WTC11 (cell line): ENCODE measurements around the gene PLEKHN1. TPM values are rescaled to one million over a fixed set of nuclear protein-coding genes. Genes with fewer than 3 reads are reported as not detected.
A peak's percentile ranks its signal among the peaks of the same experiment; 100 is the strongest.

Experiments used
- ATAC-seq: fragments of 200-7000 bp; cut with Tn5 transposase; 2 replicates; pipeline ENCODE4 v1.10.0; 2021; ENCODE audit warnings: mild to moderate bottlenecking, moderate library complexity
- CTCF ChIA-PET: fragments of 300-600 bp; sonication (Branson Sonifier 250); formaldehyde crosslinking; loops from one replicate; lab custom pipeline; 2021; ENCODE audit warnings: antibody characterized with exemption; lab: Charles Lee
- POLR2A ChIA-PET: fragments of 350-600 bp; sonication (Branson Sonifier 250); formaldehyde crosslinking; loops from one replicate; lab custom pipeline; 2021; ENCODE audit warnings: antibody characterized with exemption; lab: Charles Lee
- DNase-seq: peaks from one replicate; pipeline ENCODE4 v3.0.0; 2021; ENCODE audit warnings: low spot score
- H3K27ac Mint-ChIP-seq: 2 replicates; pipeline ENCODE4 v1.8.0; 2021; ENCODE audit warnings: mixed read lengths
- H3K27me3 Mint-ChIP-seq: 2 replicates; pipeline ENCODE4 v1.8.0; 2021; ENCODE audit warnings: low read depth, mild to moderate bottlenecking, moderate library complexity, mixed read lengths
- H3K36me3 Mint-ChIP-seq: 2 replicates; pipeline ENCODE4 v1.8.0; 2021; ENCODE audit warnings: mixed read lengths
- H3K4me1 Mint-ChIP-seq: 2 replicates; pipeline ENCODE4 v1.8.0; 2022; ENCODE audit warnings: mixed read lengths
- H3K4me3 Mint-ChIP-seq: 2 replicates; pipeline ENCODE4 v1.8.0; 2021; ENCODE audit warnings: mild to moderate bottlenecking, moderate library complexity, mixed read lengths
- H3K9me3 Mint-ChIP-seq: 2 replicates; pipeline ENCODE4 v1.8.0; 2021; ENCODE audit warnings: mixed read lengths
- AR ChIP-seq: fragments of 250-450 bp; sonication (Bioruptor Pico); IDR thresholded peaks from 2 replicates; pipeline ENCODE4 v1.9.0; 2021; ENCODE audit warnings: mild to moderate bottlenecking
- ATF6 ChIP-seq: sonication (generic); formaldehyde crosslinking; IDR thresholded peaks from 2 replicates; pipeline ENCODE4 v1.8.1; 2023; ENCODE audit warnings: mild to moderate bottlenecking, missing genetic modification reagents
- ERG ChIP-seq: fragments of 250-450 bp; sonication (Bioruptor Pico); IDR thresholded peaks from 2 replicates; pipeline ENCODE4 v1.8.0; 2021; ENCODE audit warnings: mild to moderate bottlenecking
- ESRRA ChIP-seq: sonication (generic); formaldehyde crosslinking; IDR thresholded peaks from 2 replicates; pipeline ENCODE4 v1.8.1; 2022; ENCODE audit warnings: mild to moderate bottlenecking, missing genetic modification reagents, borderline replicate concordance
- FOXK1 ChIP-seq: sonication (generic); formaldehyde crosslinking; IDR thresholded peaks from 2 replicates; pipeline ENCODE4 v1.8.0; 2022; ENCODE audit warnings: mild to moderate bottlenecking, moderate library complexity, missing genetic modification reagents
- FOXP4 ChIP-seq: sonication (generic); formaldehyde crosslinking; IDR thresholded peaks from 2 replicates; pipeline ENCODE4 v1.8.0; 2022; ENCODE audit warnings: mild to moderate bottlenecking, missing genetic modification reagents
- GABPB1 ChIP-seq: sonication (generic); formaldehyde crosslinking; IDR thresholded peaks from 2 replicates; pipeline ENCODE4 v1.8.1; 2023; ENCODE audit warnings: mild to moderate bottlenecking, missing genetic modification reagents
- IRF2 ChIP-seq: sonication (generic); formaldehyde crosslinking; IDR thresholded peaks from 2 replicates; pipeline ENCODE4 v1.8.0; 2022; ENCODE audit warnings: low read depth, missing genetic modification reagents, borderline replicate concordance
- JAZF1 ChIP-seq: fragments of 250-450 bp; sonication (Bioruptor Pico); IDR thresholded peaks from 2 replicates; pipeline ENCODE4 v1.9.0; 2021; ENCODE audit warnings: moderate library complexity, mild to moderate bottlenecking, inconsistent platforms
- JUN ChIP-seq: sonication (generic); formaldehyde crosslinking; IDR thresholded peaks from 2 replicates; pipeline ENCODE4 v1.8.0; 2023; ENCODE audit warnings: mild to moderate bottlenecking, missing genetic modification reagents
- NFATC4 ChIP-seq: fragments of 250-450 bp; sonication (Bioruptor Pico); IDR thresholded peaks from 2 replicates; pipeline ENCODE4 v1.9.0; 2021; ENCODE audit warnings: mild to moderate bottlenecking
- NFE2L1 ChIP-seq: sonication (generic); formaldehyde crosslinking; IDR thresholded peaks from 2 replicates; pipeline ENCODE4 v1.8.1; 2023; ENCODE audit warnings: missing genetic modification reagents
- NR1H2 ChIP-seq: sonication (generic); formaldehyde crosslinking; IDR thresholded peaks from 2 replicates; pipeline ENCODE4 v1.9.0; 2021; ENCODE audit warnings: mild to moderate bottlenecking, moderate library complexity, missing genetic modification reagents
- NR2C2 ChIP-seq: sonication (generic); formaldehyde crosslinking; IDR thresholded peaks from 2 replicates; pipeline ENCODE4 v1.8.0; 2022; ENCODE audit warnings: mild to moderate bottlenecking, missing genetic modification reagents
- NR3C1 ChIP-seq: sonication (generic); formaldehyde crosslinking; conservative IDR thresholded peaks from 2 replicates; pipeline ENCODE4 v1.8.1; 2023; ENCODE audit warnings: low read depth, mild to moderate bottlenecking, missing genetic modification reagents
- PRDM15 ChIP-seq: sonication (generic); formaldehyde crosslinking; IDR thresholded peaks from 2 replicates; pipeline ENCODE4 v1.8.0; 2022; ENCODE audit warnings: missing genetic modification reagents
- SMAD3 ChIP-seq: sonication (generic); formaldehyde crosslinking; IDR thresholded peaks from 2 replicates; pipeline ENCODE4 v1.8.0; 2022; ENCODE audit warnings: missing genetic modification reagents, mild to moderate bottlenecking, borderline replicate concordance
- ZBTB21 ChIP-seq: sonication (generic); formaldehyde crosslinking; IDR thresholded peaks from 2 replicates; pipeline ENCODE4 v1.8.1; 2023; ENCODE audit warnings: mild to moderate bottlenecking, missing genetic modification reagents, borderline replicate concordance
- ZNF396 ChIP-seq: fragments of 250-450 bp; sonication (Bioruptor Pico); IDR thresholded peaks from 2 replicates; pipeline ENCODE4 v1.8.0; 2021; ENCODE audit warnings: mild to moderate bottlenecking, moderate library complexity, borderline replicate concordance
- total RNA-seq: library from RNA; stranded (reverse); gene quantifications from 3 replicates; pipeline ENCODE4 v1.2.3, GENCODE V29; 2021

The PLEKHN1 gene
- total RNA-seq, 1 experiment from 2014 or later, result 3.4 TPM

GRCh38 chr1:942864-943533, 23.3 kb upstream of the PLEKHN1 start (continued):
- TF ChIP-seq ATF6 (no peak), ZNF396 (CRISPR knock-in tag) (no peak), NR1H2 (CRISPR knock-in tag) (no peak), GABPB1 (no peak), NFATC4 (CRISPR knock-in tag) (0 out of 2 replicates have a peak, but pooled peaks have one; percentile 50), PRDM15 (CRISPR knock-in tag) (no peak), ESRRA (CRISPR knock-in tag) (no peak), FOXK1 (CRISPR knock-in tag) (no peak), IRF2 (no peak), NR3C1 (CRISPR knock-in tag) (no peak), ERG (CRISPR knock-in tag) (no peak)

GRCh38 chr1:943545-944340, 22.5 kb upstream of the PLEKHN1 start:
- Mint-ChIP-seq H3K27me3 (peaks cover 39% of the 10 kb centered on the region), H3K4me3 (no peak overlapping the region; the same call in 1 of the 2 replicates), H3K4me1 (peaks cover 6% of the 10 kb centered on the region), H3K9me3 (no peaks in the 10 kb centered on the region), H3K27ac (no peak overlapping the region), H3K36me3 (peaks cover 6% of the 10 kb centered on the region)
- CTCF ChIA-PET, result interaction anchor here (0.6 to 4.9 kb wide), 9 partner anchors 8 to 1506 kb away, joined by 3 to 28 read pairs (median 4); no protein-coding TSS in a partner anchor
- DNase-seq (no peak), ATAC-seq (no peak)
- POLR2A ChIA-PET, result no interaction called here
- TF ChIP-seq SMAD3 (CRISPR knock-in tag) (no peak), AR (CRISPR knock-in tag) (no peak), PRDM15 (CRISPR knock-in tag) (no peak), JUN (no peak), FOXP4 (CRISPR knock-in tag) (no peak), JAZF1 (CRISPR knock-in tag) (no peak), ZBTB21 (no peak), NFE2L1 (CRISPR knock-in tag) (no peak), NR2C2 (CRISPR knock-in tag) (no peak)
